OCI-LY3 (cell line): ENCODE measurements around the gene CDA.
A peak's percentile ranks its signal among the peaks of the same experiment; 100 is the strongest.

ENCODE experiments used
- H2AFZ ChIP-seq: fragments of 200-600, 300-600 bp; shearing (Covaris generic); 2 replicates; pipeline ENCODE4 v1.6.0; 2014; ENCODE audit warnings: antibody characterized with exemption, low read depth, low read length
- H3K27ac ChIP-seq: fragments of 200-600, 300-600 bp; sonication (generic); 2 replicates; pipeline ENCODE4 v1.5.1; 2014; ENCODE audit warnings: mild to moderate bottlenecking, low read length, moderate library complexity, mixed read lengths
- H3K27me3 ChIP-seq: fragments of 200-600, 300-600 bp; sonication (generic); 2 replicates; pipeline ENCODE4 v1.6.1; 2014; ENCODE audit warnings: low read depth, low read length, mixed read lengths
- H3K36me3 ChIP-seq: fragments of 200-600, 300-600 bp; sonication (generic); replicated peaks from 2 replicates; pipeline ENCODE3; 2014; ENCODE audit warnings: low read depth, low read length, mixed read lengths
- H3K4me1 ChIP-seq: fragments of 300-600, 200-600 bp; sonication (generic); 2 replicates; pipeline ENCODE4 v1.6.1; 2014; ENCODE audit warnings: low read length, mixed read lengths
- H3K4me2 ChIP-seq: fragments of 200-600, 300-600 bp; sonication (generic); 2 replicates; pipeline ENCODE4 v1.6.1; 2014; ENCODE audit warnings: low read length, mixed read lengths
- H3K4me3 ChIP-seq: fragments of 300-600, 200-600 bp; sonication (generic); 2 replicates; pipeline ENCODE4 v1.5.1; 2014; ENCODE audit warnings: antibody characterized with exemption, mild to moderate bottlenecking, low read length, moderate library complexity
- H3K79me2 ChIP-seq: fragments of 300-600, 200-600 bp; shearing (Covaris generic); 2 replicates; pipeline ENCODE4 v1.6.1; 2014; ENCODE audit warnings: mild to moderate bottlenecking, low read length, mixed read lengths
- H3K9ac ChIP-seq: fragments of 300-600, 200-600 bp; shearing (Covaris generic); 2 replicates; pipeline ENCODE4 v1.6.0; 2014; ENCODE audit warnings: mild to moderate bottlenecking, low read length, moderate library complexity
- H3K9me3 ChIP-seq: fragments of 200-600, 300-600 bp; shearing (Covaris generic); 2 replicates; pipeline ENCODE4 v1.6.1; 2014; ENCODE audit warnings: low read length, mixed read lengths; ENCODE audit not compliant: insufficient read depth
- H4K20me1 ChIP-seq: fragments of 200-600, 300-600 bp; sonication (generic); 2 replicates; pipeline ENCODE4 v1.6.1; 2016; ENCODE audit warnings: low read length, mixed read lengths; ENCODE audit not compliant: insufficient read depth
- CTCF ChIP-seq: fragments of 200-600, 300-600 bp; sonication (generic); IDR thresholded peaks from 2 replicates; pipeline ENCODE4 v1.5.1; 2014; ENCODE audit warnings: antibody characterized with exemption, low read length, low read depth
- EZH2phosphoT487 ChIP-seq: fragments of 200-600 bp; shearing (Covaris generic); IDR thresholded peaks from 2 replicates; pipeline ENCODE4 v1.6.1; 2018; ENCODE audit warnings: antibody characterized with exemption, mixed run types, low read depth

The CDA gene

GRCh38 chr1:20571427-20571826, 17.5 kb upstream of the CDA start:
- Histone ChIP-seq H3K36me3 (no peaks in the 10 kb centered on the region), H3K79me2 (no peaks in the 10 kb centered on the region), H3K4me1 (no peaks in the 10 kb centered on the region), H3K9ac (no peak overlapping the region), H3K27ac (no peak overlapping the region), H4K20me1 (no peaks in the 10 kb centered on the region), H3K27me3 (0 out of 2 replicates have a peak, but pooled peaks cover 4% of the 10 kb centered on the region), H3K4me3 (no peak overlapping the region), H3K9me3 (no peaks in the 10 kb centered on the region), H2AFZ (no peak overlapping the region), H3K4me2 (no peak overlapping the region)
- TF ChIP-seq EZH2phosphoT487 (no peak), CTCF (no peak)

- Histone ChIP-seq H4K20me1 (no peaks in the 10 kb centered on the region), H3K4me2 (no peak overlapping the region), H2AFZ (no peak overlapping the region), H3K27me3 (0 out of 2 replicates have a peak, but pooled peaks cover 4% of the 10 kb centered on the region), H3K9ac (no peak overlapping the region), H3K36me3 (no peaks in the 10 kb centered on the region), H3K4me3 (no peak overlapping the region), H3K27ac (no peak overlapping the region), H3K4me1 (no peaks in the 10 kb centered on the region), H3K79me2 (no peaks in the 10 kb centered on the region), H3K9me3 (no peaks in the 10 kb centered on the region)
- TF ChIP-seq EZH2phosphoT487: no peak
- TF ChIP-seq CTCF: no peak
Measured at GRCh38 chr1:20573987-20574386, 14.9 kb upstream of the CDA start.

- TF ChIP-seq EZH2phosphoT487: no peak
- peak; percentile 73 for TF ChIP-seq CTCF
- Histone ChIP-seq H3K4me2 (peak overlapping the region; percentile 24; the same call in 1 of the 2 replicates), H3K79me2 (no peaks in the 10 kb centered on the region), H3K4me3 (no peak overlapping the region), H2AFZ (no peak overlapping the region), H3K36me3 (no peaks in the 10 kb centered on the region), H3K9ac (no peak overlapping the region), H3K27ac (no peak overlapping the region), H3K27me3 (0 out of 2 replicates have a peak, but pooled peaks cover 4% of the 10 kb centered on the region), H4K20me1 (no peaks in the 10 kb centered on the region), H3K9me3 (no peaks in the 10 kb centered on the region), H3K4me1 (no peaks in the 10 kb centered on the region)
Measured at GRCh38 chr1:20574686-20575540, 14.0 kb upstream of the CDA start.

- Histone ChIP-seq H2AFZ (no peak overlapping the region), H3K36me3 (no peaks in the 10 kb centered on the region), H4K20me1 (no peaks in the 10 kb centered on the region), H3K9me3 (no peaks in the 10 kb centered on the region), H3K27ac (no peak overlapping the region), H3K4me3 (no peak overlapping the region), H3K9ac (no peak overlapping the region), H3K4me1 (no peaks in the 10 kb centered on the region), H3K27me3 (0 out of 2 replicates have a peak, but pooled peaks cover 4% of the 10 kb centered on the region), H3K79me2 (no peaks in the 10 kb centered on the region), H3K4me2 (peak overlapping the region; percentile 24; the same call in 1 of the 2 replicates)
- TF ChIP-seq EZH2phosphoT487: no peak
- TF ChIP-seq CTCF: no peak
Measured at GRCh38 chr1:20575541-20576336, 13.2 kb upstream of the CDA start.
